GM19438 (cell line): ENCODE measurements around the gene TMEM52B.

ENCODE experiments used
- ATAC-seq: cut with Tn5 transposase; IDR thresholded peaks from one replicate; pipeline ENCODE4 v1.9.1; 2021; ENCODE audit warnings: low read depth; ENCODE audit not compliant: unreplicated experiment

TMEM52B gene

DNA sequence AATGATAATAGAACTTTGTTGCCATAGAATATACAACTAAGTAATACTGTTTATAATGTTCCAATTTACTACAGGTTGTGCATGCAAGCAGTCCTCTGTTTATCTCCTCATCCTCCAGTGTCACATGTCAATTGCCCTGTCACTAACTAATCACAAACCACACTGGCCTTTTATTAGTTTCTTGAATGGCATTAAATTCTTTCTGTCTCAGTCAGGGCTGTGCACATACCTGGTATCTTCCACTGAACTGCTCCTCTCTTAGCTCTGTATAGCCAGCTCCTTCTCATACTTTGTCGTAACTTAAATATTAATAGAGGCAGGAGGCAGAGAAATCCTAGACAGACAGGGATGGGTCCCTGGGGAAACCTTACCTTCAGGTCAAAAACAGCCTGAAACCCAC, 57.9 kb downstream of the TMEM52B start:
- ATAC-seq, result no peak

DNA sequence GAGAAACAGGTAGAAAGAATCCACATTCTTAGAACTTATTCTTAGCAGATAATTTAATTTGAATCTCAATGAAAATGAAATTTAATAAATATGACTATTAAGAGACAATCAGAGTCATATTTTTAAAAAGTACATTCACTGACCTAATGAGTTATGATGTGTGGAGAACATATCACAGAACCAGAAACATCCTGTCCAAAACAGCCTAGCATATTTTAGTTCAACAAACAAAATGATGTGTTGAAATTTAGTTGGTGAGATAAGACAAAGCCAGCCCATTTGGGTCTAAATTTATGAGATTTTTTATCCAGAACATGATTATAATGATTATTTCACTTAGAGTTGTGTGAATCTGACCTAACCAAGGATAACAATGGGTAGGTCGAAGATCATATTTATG, 59.7 kb downstream of the TMEM52B start:
- ATAC-seq, result no peak

DNA sequence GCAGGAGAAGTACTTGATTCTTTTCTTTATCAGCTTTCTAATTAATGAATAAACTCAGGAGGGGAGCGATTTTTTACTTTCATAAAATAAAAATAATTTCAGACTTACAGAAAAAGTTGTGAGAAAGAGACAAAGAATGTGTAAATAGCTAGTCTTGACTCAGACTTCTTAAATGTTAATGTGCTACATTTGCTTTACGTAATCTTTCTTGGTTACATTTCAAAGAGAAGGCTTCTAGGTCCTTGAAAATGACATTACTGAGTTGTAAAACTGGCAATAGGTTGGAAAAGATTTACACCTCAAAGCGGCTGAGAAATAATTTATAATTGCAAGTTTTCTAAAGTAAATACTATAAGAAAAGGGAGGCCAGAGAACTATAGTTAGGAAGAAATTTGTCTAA, 62.5 kb downstream of the TMEM52B start:
- ATAC-seq, result no peak
